HCT116 (cell line): ENCODE data around the gene ESRRA. TPM values are rescaled to one million over a fixed set of nuclear protein-coding genes. Genes with fewer than 3 reads are reported as not detected.

Experiments used
- ATAC-seq: fragments of 200-7000 bp; cut with Tn5 transposase; 2 replicates; pipeline ENCODE4 v1.9.1; 2020; ENCODE audit warnings: mild to moderate bottlenecking, moderate library complexity
- BruUV-seq: library from RNA; stranded (reverse); fragments of 400-500 nt; replicated peaks from 2 replicates; lab custom pipeline; 2021; lab: Mats Ljungman, UMichigan
- CTCF ChIA-PET: fragments of 300-600 bp; sonication (Branson Sonifier 250); formaldehyde crosslinking; loops from one replicate; lab custom pipeline; 2021; ENCODE audit warnings: antibody characterized with exemption; lab: Charles Lee
- POLR2A ChIA-PET: fragments of 300-600, 350-600 bp; sonication (Branson Sonifier 250); formaldehyde crosslinking; loops from one replicate; lab custom pipeline; 2021; ENCODE audit warnings: antibody characterized with exemption; lab: Charles Lee
- RAD21 ChIA-PET, 2 experiments: fragments of 300-600 bp; sonication (Branson Sonifier 250); formaldehyde crosslinking; loops; one replicate each; lab custom pipeline; 2023; ENCODE audit warnings: low total read pairs in 2 of 2; ENCODE audit not compliant: uncharacterized antibody in 2 of 2, unreplicated experiment in 2 of 2, low non-redundant PET in 1 of 2; lab: Charles Lee
- DNase-seq: peaks from one replicate; pipeline ENCODE4 v3.0.0-alpha.2; 2010; ENCODE audit warnings: low read depth, low spot score
- H2AFZ ChIP-seq: fragments of 200-600 bp; shearing (Covaris generic), sonication (generic); 2 replicates; pipeline ENCODE4 v1.6.1; 2017; ENCODE audit warnings: low read depth, mixed run types, mixed read lengths, antibody characterized with exemption, low read length; ENCODE audit not compliant: poor library complexity, severe bottlenecking
- H3K27ac ChIP-seq: 2 replicates; pipeline ENCODE4 v1.5.1; 2012; ENCODE audit warnings: low read depth, low read length
- H3K27me3 ChIP-seq: fragments of 200-600 bp; sonication (generic); 2 replicates; pipeline ENCODE4 v1.6.1; 2016; ENCODE audit warnings: mixed run types, low read length, mixed read lengths; ENCODE audit not compliant: insufficient read depth
- H3K36me3 ChIP-seq, 2 experiments: fragments of 200-500 bp in 1 of 2; fragments of 200-600 bp in 1 of 2; sonication (Bioruptor generic) in 1 of 2; sonication (generic) in 1 of 2; 2 replicates each; pipeline versions ENCODE4 v1.5.1 to v1.6.1; 2014 to 2016; ENCODE audit warnings: low read length in 2 of 2, inconsistent platforms in 1 of 2, mixed read lengths in 1 of 2, mixed run types in 1 of 2; ENCODE audit not compliant: insufficient read depth in 2 of 2, control insufficient read depth in 1 of 2
- H3K4me1 ChIP-seq, 2 experiments: fragments of 200-600 bp in 1 of 2; sonication (generic) in 1 of 2; 2 replicates each; pipeline versions ENCODE4 v1.5.1 to v1.6.1; 2012 to 2017; ENCODE audit warnings: low read length in 2 of 2, inconsistent platforms in 1 of 2, mild to moderate bottlenecking in 1 of 2, mixed read lengths in 1 of 2, mixed run types in 1 of 2, moderate library complexity in 1 of 2; ENCODE audit not compliant: insufficient read depth in 2 of 2, control insufficient read depth in 1 of 2
- H3K4me2 ChIP-seq: fragments of 200-600 bp; sonication (generic); 2 replicates; pipeline ENCODE4 v1.6.1; 2017; ENCODE audit warnings: mixed run types, low read length, mixed read lengths
- H3K4me3 ChIP-seq, 2 experiments: fragments of 200-600 bp in 1 of 2; sonication (generic) in 1 of 2; replicated peaks in 1 of 2; 2 replicates each; pipeline ENCODE4 v1.5.1; 2011 to 2016; ENCODE audit warnings: low read length in 2 of 2, control low read depth in 1 of 2, low read depth in 1 of 2, mild to moderate bottlenecking in 1 of 2, mixed read lengths in 1 of 2, mixed run types in 1 of 2
- H3K79me2 ChIP-seq: fragments of 200-600 bp; sonication (generic); 2 replicates; pipeline ENCODE4 v1.6.1; 2017; ENCODE audit warnings: mild to moderate bottlenecking, mixed run types, low read length, moderate library complexity, mixed read lengths; ENCODE audit not compliant: insufficient read depth
- H3K9ac ChIP-seq: fragments of 200-600 bp; sonication (generic); 2 replicates; pipeline ENCODE4 v1.6.1; 2016; ENCODE audit warnings: low read length, mixed read lengths
- H3K9me2 ChIP-seq: fragments of 200-600 bp; sonication (generic), shearing (Covaris generic); 2 replicates; pipeline ENCODE4 v1.6.1; 2017; ENCODE audit warnings: mixed run types, mild to moderate bottlenecking, moderate library complexity; ENCODE audit not compliant: insufficient read depth
- H3K9me3 ChIP-seq, 2 experiments: fragments of 200-500 bp in 1 of 2; fragments of 200-600 bp in 1 of 2; sonication (Bioruptor generic) in 1 of 2; sonication (generic) in 1 of 2; 2 replicates each; pipeline ENCODE4 v1.6.1; 2014 to 2017; ENCODE audit warnings: low read length in 2 of 2, mixed read lengths in 2 of 2, inconsistent platforms in 1 of 2, low read depth in 1 of 2, mild to moderate bottlenecking in 1 of 2, mixed run types in 1 of 2, moderate library complexity in 1 of 2; ENCODE audit not compliant: control insufficient read depth in 1 of 2, insufficient read depth in 1 of 2
- H4K20me1 ChIP-seq: fragments of 200-600 bp; sonication (generic), shearing (Covaris generic); 2 replicates; pipeline ENCODE4 v1.6.1; 2017; ENCODE audit warnings: mixed run types, mild to moderate bottlenecking, moderate library complexity; ENCODE audit not compliant: insufficient read depth
- EGR1 ChIP-seq: IDR thresholded peaks from 2 replicates; pipeline ENCODE4 v1.6.1; 2012; ENCODE audit warnings: low read depth
- EZH2 ChIP-seq: fragments of 200-600 bp; sonication (generic); IDR thresholded peaks from 2 replicates; pipeline ENCODE4 v1.6.1; 2017; ENCODE audit warnings: antibody characterized with exemption, mixed run types
- POLR2A ChIP-seq: IDR thresholded peaks from 2 replicates; pipeline ENCODE4 v1.7.0; 2011; ENCODE audit warnings: borderline replicate concordance; ENCODE audit not compliant: insufficient read depth, insufficient read length; ENCODE audit errors: extremely low read depth
- POLR2AphosphoS5 ChIP-seq: IDR thresholded peaks from 2 replicates; pipeline ENCODE4 v1.6.1; 2011; ENCODE audit warnings: mild to moderate bottlenecking, low read depth, low read length, moderate library complexity
- SP1 ChIP-seq: IDR thresholded peaks from 2 replicates; pipeline ENCODE4 v1.6.1; 2012; ENCODE audit warnings: low read depth
- TCF7L2 ChIP-seq: IDR thresholded peaks from 2 replicates; pipeline ENCODE4 v1.7.0; 2011; ENCODE audit warnings: borderline replicate concordance, inconsistent platforms; ENCODE audit not compliant: insufficient read depth, insufficient read length; ENCODE audit errors: extremely low read depth
- intact Hi-C: fragments of 100-400 bp; cut with micrococcal nuclease; formaldehyde crosslinking; loops from 2 replicates; pipeline ENCODE4 v1.10.0; 2022
- total RNA-seq: library from RNA; stranded (reverse); gene quantifications from one replicate; pipeline ENCODE4 v1.2.1, GENCODE V29; 2021; ENCODE audit not compliant: unreplicated experiment
- TF ChIP-seq, protein P1 (sequence below): IDR thresholded peaks from 2 replicates; pipeline ENCODE4 v1.6.1; 2011; ENCODE audit warnings: mild to moderate bottlenecking, low read length, moderate library complexity; ENCODE audit not compliant: insufficient replicate concordance; ENCODE audit errors: extremely low read depth
- TF ChIP-seq, protein P2 (sequence below): IDR thresholded peaks from 2 replicates; pipeline ENCODE4 v1.6.1; 2012

The ESRRA gene
- total RNA-seq, 1 experiment from 2014 or later = 62.7 TPM

DNA sequence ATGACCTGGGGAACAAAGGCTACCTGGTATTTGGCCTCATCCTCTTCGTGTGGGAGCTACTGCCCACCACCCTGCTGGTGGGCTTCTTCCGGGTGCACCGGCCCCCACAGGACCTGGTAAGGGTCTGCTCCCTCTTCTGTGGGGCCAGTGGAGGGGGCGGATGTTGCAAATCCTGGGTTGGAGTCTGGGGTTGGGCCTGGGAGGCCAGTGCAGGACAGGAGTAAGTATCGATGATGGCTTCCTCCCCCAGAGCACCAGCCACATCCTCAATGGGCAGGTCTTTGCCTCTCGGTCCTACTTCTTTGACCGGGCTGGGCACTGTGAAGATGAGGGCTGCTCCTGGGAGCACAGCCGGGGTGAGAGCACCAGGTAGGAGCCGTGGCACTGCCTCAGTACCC is 17.0 kb upstream of the ESRRA start:
- H2AFZ ChIP-seq = no peak overlapping the region
- peaks cover 11 to 25% of the 10 kb centered on the region in 2 experiments for H3K4me1 ChIP-seq
- ChIA-PET POLR2A (no interaction called here), CTCF (interaction anchor here (0.6 kb wide), 1 partner anchor 29 kb away, joined by 3 read pairs; the partner anchor contains the start of gene TRMT112), RAD21 (no interaction called here)
- no peak overlapping the region for H3K4me3 ChIP-seq
- intact Hi-C loops = no loop called here
- no peak overlapping the region for H3K4me2 ChIP-seq
- H3K9me3 ChIP-seq = no peaks in the 10 kb centered on the region
- no TSS peak for BruUV-seq
- no peak for TF ChIP-seq TCF7L2
- no peak for TF ChIP-seq POLR2A
- no peak for TF ChIP-seq EZH2
- TF ChIP-seq POLR2AphosphoS5 = no peak
- TF ChIP-seq, protein P1, sequence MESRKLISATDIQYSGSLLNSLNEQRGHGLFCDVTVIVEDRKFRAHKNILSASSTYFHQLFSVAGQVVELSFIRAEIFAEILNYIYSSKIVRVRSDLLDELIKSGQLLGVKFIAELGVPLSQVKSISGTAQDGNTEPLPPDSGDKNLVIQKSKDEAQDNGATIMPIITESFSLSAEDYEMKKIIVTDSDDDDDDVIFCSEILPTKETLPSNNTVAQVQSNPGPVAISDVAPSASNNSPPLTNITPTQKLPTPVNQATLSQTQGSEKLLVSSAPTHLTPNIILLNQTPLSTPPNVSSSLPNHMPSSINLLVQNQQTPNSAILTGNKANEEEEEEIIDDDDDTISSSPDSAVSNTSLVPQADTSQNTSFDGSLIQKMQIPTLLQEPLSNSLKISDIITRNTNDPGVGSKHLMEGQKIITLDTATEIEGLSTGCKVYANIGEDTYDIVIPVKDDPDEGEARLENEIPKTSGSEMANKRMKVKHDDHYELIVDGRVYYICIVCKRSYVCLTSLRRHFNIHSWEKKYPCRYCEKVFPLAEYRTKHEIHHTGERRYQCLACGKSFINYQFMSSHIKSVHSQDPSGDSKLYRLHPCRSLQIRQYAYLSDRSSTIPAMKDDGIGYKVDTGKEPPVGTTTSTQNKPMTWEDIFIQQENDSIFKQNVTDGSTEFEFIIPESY = no peak
- no peak for TF ChIP-seq SP1
- no peak for TF ChIP-seq EGR1
- TF ChIP-seq, protein P2, sequence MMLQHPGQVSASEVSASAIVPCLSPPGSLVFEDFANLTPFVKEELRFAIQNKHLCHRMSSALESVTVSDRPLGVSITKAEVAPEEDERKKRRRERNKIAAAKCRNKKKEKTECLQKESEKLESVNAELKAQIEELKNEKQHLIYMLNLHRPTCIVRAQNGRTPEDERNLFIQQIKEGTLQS = no peak
- no peaks in the 10 kb centered on the region for H3K9me2 ChIP-seq
- H3K79me2 ChIP-seq = no peaks in the 10 kb centered on the region
- H4K20me1 ChIP-seq = no peaks in the 10 kb centered on the region
- H3K36me3 ChIP-seq = no peaks in the 10 kb centered on the region
- no peaks in the 10 kb centered on the region for H3K27me3 ChIP-seq
- H3K27ac ChIP-seq = no peak overlapping the region
- H3K9ac ChIP-seq = no peak overlapping the region
- DNase-seq = no peak
- no peak for ATAC-seq
